MCF 10A (cell line): ENCODE data around the gene NTN4. TPM values are rescaled to one million over a fixed set of nuclear protein-coding genes. Genes with fewer than 3 reads are reported as not detected.
"Not testable (repeated sequence)": the region's sequence is repeated elsewhere in the genome, so short reads cannot be mapped to it uniquely, and the experiment has no call there.

Experiments
- BruUV-seq: library from RNA; stranded (reverse); fragments of 400-500 nt; replicated peaks from 2 replicates; lab custom pipeline; 2021; lab: Mats Ljungman, UMichigan
- CTCF ChIA-PET: fragments of 300-600 bp; sonication (Branson Sonifier 250); formaldehyde crosslinking; extraction: SDS; loops from one replicate; lab custom pipeline; 2021; ENCODE audit warnings: antibody characterized with exemption, inconsistent platforms; lab: Yijun Ruan, JAX
- POLR2A ChIA-PET: fragments of 300-600, 350-650 bp; sonication (Branson Sonifier 250); formaldehyde crosslinking; extraction: SDS; loops from one replicate; lab custom pipeline; 2020; ENCODE audit warnings: antibody characterized with exemption, inconsistent platforms; lab: Yijun Ruan, JAX
- DNase-seq: peaks from one replicate; pipeline ENCODE4 v3.0.0-alpha.2; 2018; ENCODE audit not compliant: unreplicated experiment
- H3K27ac Mint-ChIP-seq: one replicate; pipeline ENCODE4 v1.8.0; 2022; ENCODE audit warnings: mild to moderate bottlenecking, low read depth, mixed read lengths; ENCODE audit not compliant: unreplicated experiment
- H3K27me3 Mint-ChIP-seq: one replicate; pipeline ENCODE4 v1.8.0; 2022; ENCODE audit warnings: mixed read lengths; ENCODE audit not compliant: insufficient read depth, unreplicated experiment
- H3K36me3 Mint-ChIP-seq: one replicate; pipeline ENCODE4 v1.8.0; 2022; ENCODE audit warnings: mild to moderate bottlenecking, moderate library complexity, mixed read lengths; ENCODE audit not compliant: insufficient read depth, unreplicated experiment
- H3K4me1 Mint-ChIP-seq: one replicate; pipeline ENCODE4 v1.8.0; 2022; ENCODE audit warnings: mixed read lengths; ENCODE audit not compliant: insufficient read depth, unreplicated experiment
- H3K4me3 Mint-ChIP-seq: one replicate; pipeline ENCODE4 v1.8.0; 2022; ENCODE audit warnings: mild to moderate bottlenecking, moderate library complexity, mixed read lengths; ENCODE audit not compliant: unreplicated experiment
- H3K9me3 Mint-ChIP-seq: one replicate; pipeline ENCODE4 v1.8.0; 2022; ENCODE audit warnings: mixed read lengths; ENCODE audit not compliant: unreplicated experiment
- intact Hi-C: fragments of 100-400 bp; cut with micrococcal nuclease; formaldehyde crosslinking; loops from 2 replicates; pipeline ENCODE4 v1.14.1; 2022
- total RNA-seq: library from RNA; stranded (reverse); gene quantifications from 2 replicates; pipeline ENCODE4 v1.2.3, GENCODE V29; 2022
- TF ChIP-seq, protein P1 (sequence below): fragments of 200-600 bp; IDR thresholded peaks from one replicate; pipeline ENCODE4 v1.8.0; 2022; ENCODE audit warnings: antibody characterized with exemption, mild to moderate bottlenecking; ENCODE audit not compliant: unreplicated experiment

Gene NTN4
- total RNA-seq, 1 experiment from 2014 or later = 53.0 TPM

DNA sequence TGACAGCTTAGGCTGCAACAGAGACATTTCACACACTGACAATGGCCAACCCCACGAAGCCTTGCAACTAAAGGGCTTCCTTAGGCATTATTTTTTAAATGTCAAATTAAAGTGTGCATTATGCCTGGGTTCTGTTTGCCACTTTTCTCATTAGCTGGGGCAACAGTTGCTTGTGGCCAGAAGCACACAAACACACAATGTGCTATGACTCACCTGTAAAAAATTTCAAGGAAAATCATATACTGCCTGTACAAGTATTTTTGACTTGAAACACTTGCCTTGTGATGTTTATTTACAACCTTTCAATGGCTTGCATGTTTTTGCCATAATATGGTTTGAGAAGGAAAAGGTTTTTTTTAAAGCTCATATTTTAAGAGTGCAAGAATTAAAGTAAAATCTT, 1.9 kb downstream of the NTN4 start:
- BruUV-seq = no TSS peak
- POLR2A ChIA-PET = interaction anchor here (0.6 to 3.9 kb wide), 7 partner anchors 12 to 184 kb away, joined by 3 to 25 read pairs (median 4); partner anchors contain the start of gene SNRPF
- H3K36me3 Mint-ChIP-seq = peaks cover 11% of the 10 kb centered on the region
- no peaks in the 10 kb centered on the region for H3K9me3 Mint-ChIP-seq
- peak; percentile 53 for DNase-seq
- H3K4me3 Mint-ChIP-seq = peak overlapping the region; percentile 80
- peak overlapping the region; percentile 83 for H3K27ac Mint-ChIP-seq
- no peaks in the 10 kb centered on the region for H3K27me3 Mint-ChIP-seq
- TF ChIP-seq, protein P1, sequence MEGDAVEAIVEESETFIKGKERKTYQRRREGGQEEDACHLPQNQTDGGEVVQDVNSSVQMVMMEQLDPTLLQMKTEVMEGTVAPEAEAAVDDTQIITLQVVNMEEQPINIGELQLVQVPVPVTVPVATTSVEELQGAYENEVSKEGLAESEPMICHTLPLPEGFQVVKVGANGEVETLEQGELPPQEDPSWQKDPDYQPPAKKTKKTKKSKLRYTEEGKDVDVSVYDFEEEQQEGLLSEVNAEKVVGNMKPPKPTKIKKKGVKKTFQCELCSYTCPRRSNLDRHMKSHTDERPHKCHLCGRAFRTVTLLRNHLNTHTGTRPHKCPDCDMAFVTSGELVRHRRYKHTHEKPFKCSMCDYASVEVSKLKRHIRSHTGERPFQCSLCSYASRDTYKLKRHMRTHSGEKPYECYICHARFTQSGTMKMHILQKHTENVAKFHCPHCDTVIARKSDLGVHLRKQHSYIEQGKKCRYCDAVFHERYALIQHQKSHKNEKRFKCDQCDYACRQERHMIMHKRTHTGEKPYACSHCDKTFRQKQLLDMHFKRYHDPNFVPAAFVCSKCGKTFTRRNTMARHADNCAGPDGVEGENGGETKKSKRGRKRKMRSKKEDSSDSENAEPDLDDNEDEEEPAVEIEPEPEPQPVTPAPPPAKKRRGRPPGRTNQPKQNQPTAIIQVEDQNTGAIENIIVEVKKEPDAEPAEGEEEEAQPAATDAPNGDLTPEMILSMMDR = no peak
- CTCF ChIA-PET = interaction anchor here (0.6 to 1.7 kb wide), 7 partner anchors 14 to 250 kb away, joined by 3 to 4 read pairs (median 3); no protein-coding TSS in a partner anchor
- no peaks in the 10 kb centered on the region for H3K4me1 Mint-ChIP-seq
- intact Hi-C loops = loop anchor here (1.0 to 2.0 kb wide), 3 partner anchors 18 to 165 kb away; no protein-coding TSS in a partner anchor

DNA sequence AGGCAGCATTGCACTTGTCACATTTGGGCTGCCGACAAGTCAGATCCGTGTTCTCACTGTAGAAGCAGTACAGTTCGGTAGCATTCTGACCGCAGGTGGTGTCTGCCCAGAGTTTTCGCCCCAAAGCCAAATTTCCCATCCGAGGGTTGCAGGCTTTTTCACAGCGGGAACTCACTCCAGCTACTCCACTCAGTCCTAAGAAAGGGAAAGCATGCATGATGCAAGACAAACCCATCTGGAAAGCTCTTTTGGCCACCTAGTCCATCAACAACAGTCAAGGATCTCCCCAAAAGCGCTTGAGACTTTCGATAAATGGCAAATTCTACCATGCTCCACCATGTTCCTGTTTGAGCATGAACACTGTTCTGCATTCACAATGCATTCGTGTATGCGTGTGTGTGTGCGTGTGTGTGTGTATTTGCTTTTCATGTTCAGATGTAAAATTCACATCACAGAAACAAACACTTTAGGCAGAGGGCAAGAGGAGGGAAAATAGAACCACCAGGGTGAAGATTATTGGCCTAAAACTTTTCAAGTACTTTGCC, 3.2 kb downstream of the NTN4 start:
- ChIA-PET POLR2A (interaction anchor here (3.6 to 3.9 kb wide), 2 partner anchors 14 to 18 kb away, joined by 18 to 25 read pairs; no protein-coding TSS in a partner anchor), CTCF (interaction anchor here (0.5 to 1.7 kb wide), 3 partner anchors 23 to 212 kb away, joined by 3 to 4 read pairs (median 3); no protein-coding TSS in a partner anchor)
- no peaks in the 10 kb centered on the region for H3K9me3 Mint-ChIP-seq
- H3K27me3 Mint-ChIP-seq = no peaks in the 10 kb centered on the region
- intact Hi-C loops = no loop called here
- H3K4me3 Mint-ChIP-seq = no peak overlapping the region
- peaks cover 11% of the 10 kb centered on the region for H3K36me3 Mint-ChIP-seq
- H3K4me1 Mint-ChIP-seq = no peaks in the 10 kb centered on the region
- no peak for DNase-seq
- no TSS peak for BruUV-seq
- H3K27ac Mint-ChIP-seq = no peak overlapping the region
- TF ChIP-seq, protein P1 = no peak

DNA sequence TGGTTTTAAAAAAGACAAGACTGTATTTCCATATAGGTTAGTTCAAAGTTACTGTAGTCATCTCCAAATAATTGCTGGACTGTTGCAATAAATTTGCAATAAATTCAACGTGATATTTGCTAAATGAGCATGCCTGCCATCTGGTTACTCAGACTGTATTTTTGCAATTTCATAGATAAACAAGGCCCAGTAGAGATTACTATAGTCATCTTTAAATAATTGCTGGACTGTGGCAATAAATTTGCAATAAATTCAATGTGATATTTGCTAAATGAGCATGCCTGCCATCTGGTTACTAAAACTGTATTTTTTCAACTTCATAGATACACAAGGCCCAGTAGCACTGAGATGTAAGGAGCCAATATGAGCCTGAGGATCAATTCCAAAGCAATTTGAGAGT, 5.6 kb downstream of the NTN4 start:
- no TSS peak for BruUV-seq
- Mint-ChIP-seq H3K4me1 (no peaks in the 10 kb centered on the region), H3K9me3 (no peaks in the 10 kb centered on the region), H3K4me3 (no peak overlapping the region), H3K27ac (no peak overlapping the region), H3K27me3 (no peaks in the 10 kb centered on the region), H3K36me3 (peaks cover 11% of the 10 kb centered on the region)
- intact Hi-C loops = no loop called here
- ChIA-PET POLR2A (no interaction called here), CTCF (no interaction called here)
- TF ChIP-seq, protein P1 = no peak
- no peak for DNase-seq

DNA sequence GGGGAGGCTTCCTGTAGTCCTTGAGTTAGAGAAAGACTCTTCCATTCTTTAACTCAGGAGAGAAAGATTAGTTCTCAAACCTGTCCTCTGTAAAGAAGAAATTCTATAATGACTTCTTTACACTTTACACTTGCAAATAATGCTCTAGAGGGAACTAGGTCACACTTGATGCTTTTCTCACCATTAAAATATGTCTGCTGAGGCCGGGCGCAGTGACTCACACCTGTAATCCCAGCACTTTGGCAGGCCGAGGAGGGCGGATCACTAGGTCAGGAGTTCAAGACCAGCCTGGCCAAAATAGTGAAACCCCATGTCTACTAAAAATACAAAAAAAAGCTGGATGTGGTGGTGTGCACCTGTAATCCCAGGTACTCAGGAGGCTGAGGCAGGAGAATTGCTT, 6.3 kb downstream of the NTN4 start:
- Mint-ChIP-seq H3K4me1 (no peaks in the 10 kb centered on the region), H3K4me3 (no peak overlapping the region), H3K27me3 (no peaks in the 10 kb centered on the region), H3K27ac (no peak overlapping the region), H3K9me3 (no peaks in the 10 kb centered on the region), H3K36me3 (peaks cover 6% of the 10 kb centered on the region)
- TF ChIP-seq, protein P1 = no peak
- BruUV-seq = no TSS peak
- intact Hi-C loops = no loop called here
- ChIA-PET CTCF (no interaction called here), POLR2A (interaction anchor here (1.0 kb wide), 1 partner anchor 21 kb away, joined by 3 read pairs; no protein-coding TSS in a partner anchor)
- no peak for DNase-seq

DNA sequence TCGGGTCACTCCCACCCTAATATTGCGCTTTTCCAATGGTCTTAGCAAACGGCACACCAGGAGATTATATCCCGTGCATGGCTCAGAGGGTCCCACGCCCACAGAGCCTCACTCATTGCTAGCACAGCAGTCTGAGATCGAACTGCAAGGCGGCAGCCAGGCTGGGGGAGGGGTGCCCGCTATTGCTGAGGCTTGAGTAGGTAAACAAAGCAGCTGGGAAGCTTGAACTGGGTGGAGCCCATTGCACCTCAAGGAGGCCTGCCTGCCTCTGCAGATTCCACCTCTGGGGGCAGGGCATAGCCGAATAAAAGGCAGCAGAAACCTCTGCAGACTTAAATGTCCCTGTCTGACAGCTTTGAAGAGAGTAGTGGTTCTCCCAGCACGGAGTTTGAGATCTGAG, 15.1 kb downstream of the NTN4 start:
- CTCF ChIA-PET, intact Hi-C loops, H3K4me3 Mint-ChIP-seq, POLR2A ChIA-PET, H3K27ac Mint-ChIP-seq, BruUV-seq, DNase-seq, H3K27me3 Mint-ChIP-seq, H3K4me1 Mint-ChIP-seq: not testable (repeated sequence)
- H3K36me3 Mint-ChIP-seq = peaks cover 33% of the 10 kb centered on the region
- H3K9me3 Mint-ChIP-seq = peaks cover 18% of the 10 kb centered on the region
